Body of pancreas (tissue), 4 donors: ENCODE data around the gene PAN2. TPM values are rescaled to one million over a fixed set of nuclear protein-coding genes. Genes with fewer than 3 reads are reported as not detected.

Source experiments
- ATAC-seq: fragments of 150-250 bp; one replicate; pipeline ENCODE4 v1.9.1; 2016
- DNase-seq, 4 donors: peaks; one replicate each; pipeline ENCODE4 v3.0.0-alpha.2; 2019
- H3K27ac ChIP-seq, 4 donors: fragments of 200-600 bp; sonication (generic); 1 replicate in 3 of 4; 2 replicates in 1 of 4; pipeline versions ENCODE4 v1.5.1 to v1.6.1; 2016 to 2019; ENCODE audit warnings: mild to moderate bottlenecking in 1 of 4, mixed read lengths in 1 of 4, moderate library complexity in 1 of 4
- H3K27me3 ChIP-seq, 2 donors: fragments of 200-600 bp; sonication (generic); one replicate each; pipeline ENCODE4 v1.6.0; 2016; ENCODE audit warnings: mild to moderate bottlenecking in 1 of 2
- H3K36me3 ChIP-seq, 2 donors: fragments of 200-600 bp; sonication (generic); replicated peaks in 1 of 2; 2 replicates each; pipeline ENCODE4 v1.5.1; 2016; ENCODE audit warnings: low read depth in 2 of 2; ENCODE audit not compliant: insufficient read depth in 1 of 2
- H3K4me1 ChIP-seq: fragments of 200-600 bp; sonication (generic); one replicate; pipeline ENCODE4 v1.6.0; 2016
- H3K4me3 ChIP-seq, 2 donors: fragments of 200-600 bp; sonication (generic); 1 replicate in 1 of 2; 2 replicates in 1 of 2; pipeline ENCODE4 v1.5.1; 2016 to 2019
- H3K9me3 ChIP-seq, 3 donors: fragments of 200-600 bp; sonication (generic); 1 replicate in 2 of 3; 2 replicates in 1 of 3; pipeline ENCODE4 v1.5.1; 2016
- CTCF ChIP-seq, 7 experiments: fragments of 450-650 bp in 4 of 7; fragments of 200-600 bp in 3 of 7; sonication (generic) in 3 of 7; IDR thresholded peaks; one replicate each; pipeline ENCODE4 v1.5.1; 2016 to 2019; ENCODE audit warnings: antibody characterized with exemption in 7 of 7
- POLR2A ChIP-seq, 3 donors: fragments of 450-650 bp; IDR thresholded peaks; one replicate each; pipeline ENCODE4 v1.6.1; 2016; ENCODE audit warnings: antibody characterized with exemption in 3 of 3, mild to moderate bottlenecking in 2 of 3
- WGBS, 2 donors: methylation state at CpG; one replicate each; pipeline ENCODE4 v1.1.5; 2017; 5-methylcytosine and 5-hydroxymethylcytosine counted together
- intact Hi-C: fragments of 100-400 bp; cut with DNase I; formaldehyde crosslinking; loops from one replicate; pipeline ENCODE4 v1.15.1; 2023
- total RNA-seq, 2 donors: library from RNA; depleted of rRNA; stranded (reverse); fragments of >200 nt; gene quantifications; one replicate each; pipeline ENCODE4 v1.1.0, GENCODE V29; 2016

Gene PAN2
- total RNA-seq, 2 donors from 2014 or later: 47.2 to 59.0 TPM

GRCh38 chr12:56341616-56342015, 7.8 kb upstream of the PAN2 start:
- no peak for TF ChIP-seq POLR2A (IDR thresholded peaks at IDR 0.05)
- TF ChIP-seq CTCF (IDR thresholded peaks at IDR 0.05): no peak
- intact Hi-C loops: no loop called here
- Histone ChIP-seq H3K36me3 (peaks cover 9 to 16% of the 10 kb centered on the region in 2 donors), H3K4me3 (no peak overlapping the region), H3K9me3 (no peaks in the 10 kb centered on the region), H3K27ac (no peak overlapping the region), H3K4me1 (no peaks in the 10 kb centered on the region), H3K27me3 (no peaks in the 10 kb centered on the region)
- ATAC-seq: no peak
- WGBS, 2 donors: 8 to 9% methylated on average over 1 of the region's 1 CpG
- DNase-seq: no peak

DNA sequence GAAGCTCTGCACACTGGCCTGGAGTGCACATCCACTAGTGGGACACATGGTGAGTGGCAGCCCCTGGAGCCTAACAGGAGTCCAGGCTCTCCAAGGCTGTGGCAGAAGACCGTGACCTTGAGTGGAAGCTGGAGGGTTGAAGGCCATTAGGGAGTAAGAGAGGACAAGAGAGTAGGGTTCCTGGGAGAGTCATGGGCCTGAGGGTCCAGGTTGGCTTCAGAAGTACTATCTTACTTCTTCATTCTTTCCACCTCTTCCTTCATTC, 5.3 kb upstream of the PAN2 start:
- peak overlapping the region in 1 of 4 donors; percentile 50 for H3K27ac ChIP-seq
- no peaks in the 10 kb centered on the region for H3K27me3 ChIP-seq
- no peak overlapping the region for H3K4me3 ChIP-seq
- ATAC-seq: no peak
- no peak for DNase-seq
- intact Hi-C loops: no loop called here
- TF ChIP-seq POLR2A (IDR thresholded peaks at IDR 0.05): no peak
- TF ChIP-seq CTCF (IDR thresholded peaks at IDR 0.05): no peak
- 57 to 90% methylated on average over 1 of the region's 1 CpG for WGBS, 2 donors
- no peaks in the 10 kb centered on the region for H3K4me1 ChIP-seq
- H3K9me3 ChIP-seq: no peaks in the 10 kb centered on the region
- peaks cover 6 to 9% of the 10 kb centered on the region in 2 donors for H3K36me3 ChIP-seq

DNA sequence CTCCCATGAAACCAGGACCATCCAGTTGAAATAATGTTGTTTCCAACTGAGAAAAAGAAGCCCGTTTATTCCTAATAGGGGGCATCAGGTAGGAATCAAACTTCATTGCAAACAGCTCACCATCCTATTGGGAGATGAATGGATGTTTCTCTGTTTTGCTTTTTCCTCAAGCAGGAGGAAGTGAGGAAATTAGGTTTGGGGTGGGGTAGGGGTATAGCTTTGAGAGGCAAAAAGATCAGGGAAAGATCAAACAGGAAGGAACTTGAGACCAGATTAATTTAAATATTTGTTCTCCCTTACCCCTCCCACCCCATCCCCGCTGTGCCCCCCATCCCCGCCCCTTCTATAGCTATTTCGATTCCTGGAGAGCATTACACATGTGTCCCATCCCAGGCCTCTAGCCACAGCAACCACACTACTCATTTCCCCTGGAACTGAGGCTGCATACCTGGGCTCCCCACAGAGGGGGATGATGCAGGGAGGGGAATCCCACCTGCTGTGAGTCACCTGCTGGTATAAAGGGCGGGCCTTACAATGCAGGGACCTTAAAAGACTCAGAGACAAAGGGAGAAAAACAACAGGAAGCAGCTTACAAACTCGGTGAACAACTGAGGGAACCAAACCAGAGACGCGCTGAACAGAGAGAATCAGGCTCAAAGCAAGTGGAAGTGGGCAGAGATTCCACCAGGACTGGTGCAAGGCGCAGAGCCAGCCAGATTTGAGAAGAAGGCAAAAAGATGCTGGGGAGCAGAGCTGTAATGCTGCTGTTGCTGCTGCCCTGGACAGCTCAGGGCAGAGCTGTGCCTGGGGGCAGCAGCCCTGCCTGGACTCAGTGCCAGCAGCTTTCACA, 4.7 kb upstream of the PAN2 start, which contains the start of gene IL23A:
Gene IL23A (plus strand): TSS at position 577 of the 850 bp plus-strand sequence. CDS start 161 bp downstream, at position 738.
- peak in 1 of 3 donors; percentile 11 for TF ChIP-seq POLR2A (IDR thresholded peaks at IDR 0.05)
- TF ChIP-seq CTCF (IDR thresholded peaks at IDR 0.05): no peak
- 43 to 49% methylated on average over 9 of the region's 9 CpGs for WGBS, 2 donors
- DNase-seq (peak in 1 of 4 donors; percentile 18), ATAC-seq (no peak)
- Histone ChIP-seq H3K4me3 (no peak within 1 kb of the TSS), H3K27ac (peak within 1 kb of the TSS in 1 of 4 donors; percentile 50), H3K36me3 (peaks cover 6 to 7% of the 10 kb centered on the region in 2 donors), H3K9me3 (no peaks in the 10 kb centered on the region), H3K4me1 (peaks cover under 1% of the 10 kb centered on the region), H3K27me3 (no peaks in the 10 kb centered on the region)
- intact Hi-C loops: no loop called here

DNA sequence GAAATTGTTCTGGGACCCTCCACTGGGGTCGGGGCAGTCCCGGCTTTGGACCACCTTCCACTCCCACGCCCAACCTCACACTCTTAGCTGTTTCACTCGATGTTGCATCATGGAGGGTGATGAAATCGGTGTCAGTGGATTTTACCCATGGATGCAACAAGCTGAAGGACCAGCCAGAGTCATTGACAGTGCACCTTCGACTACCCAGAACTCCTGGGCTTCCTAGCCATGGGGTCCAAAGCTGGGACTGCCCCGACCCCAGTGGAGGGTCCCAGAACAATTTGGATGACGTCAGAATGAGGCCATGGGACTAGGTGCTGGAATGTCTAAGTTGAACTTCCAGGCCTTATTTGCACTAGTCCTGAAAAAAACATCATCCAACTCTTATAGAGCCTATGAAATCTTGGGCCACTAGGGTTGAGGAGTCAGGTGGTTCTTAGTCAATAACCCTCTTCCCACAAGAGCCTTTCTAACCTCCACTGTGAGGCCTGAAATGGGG, 4.0 kb upstream of the PAN2 start:
- 72 to 75% methylated on average over 8 of the region's 8 CpGs for WGBS, 2 donors
- Histone ChIP-seq H3K36me3 (peaks cover 1 to 2% of the 10 kb centered on the region in 2 donors), H3K27me3 (no peaks in the 10 kb centered on the region), H3K4me1 (peaks cover 7% of the 10 kb centered on the region), H3K4me3 (no peak overlapping the region), H3K9me3 (no peaks in the 10 kb centered on the region), H3K27ac (no peak overlapping the region)
- no peak for TF ChIP-seq POLR2A (IDR thresholded peaks at IDR 0.05)
- TF ChIP-seq CTCF (IDR thresholded peaks at IDR 0.05): no peak
- intact Hi-C loops: no loop called here
- DNase-seq: no peak
- ATAC-seq: no peak
